ENCODE measurements around the gene VDAC1.

The VDAC1 gene

DNA sequence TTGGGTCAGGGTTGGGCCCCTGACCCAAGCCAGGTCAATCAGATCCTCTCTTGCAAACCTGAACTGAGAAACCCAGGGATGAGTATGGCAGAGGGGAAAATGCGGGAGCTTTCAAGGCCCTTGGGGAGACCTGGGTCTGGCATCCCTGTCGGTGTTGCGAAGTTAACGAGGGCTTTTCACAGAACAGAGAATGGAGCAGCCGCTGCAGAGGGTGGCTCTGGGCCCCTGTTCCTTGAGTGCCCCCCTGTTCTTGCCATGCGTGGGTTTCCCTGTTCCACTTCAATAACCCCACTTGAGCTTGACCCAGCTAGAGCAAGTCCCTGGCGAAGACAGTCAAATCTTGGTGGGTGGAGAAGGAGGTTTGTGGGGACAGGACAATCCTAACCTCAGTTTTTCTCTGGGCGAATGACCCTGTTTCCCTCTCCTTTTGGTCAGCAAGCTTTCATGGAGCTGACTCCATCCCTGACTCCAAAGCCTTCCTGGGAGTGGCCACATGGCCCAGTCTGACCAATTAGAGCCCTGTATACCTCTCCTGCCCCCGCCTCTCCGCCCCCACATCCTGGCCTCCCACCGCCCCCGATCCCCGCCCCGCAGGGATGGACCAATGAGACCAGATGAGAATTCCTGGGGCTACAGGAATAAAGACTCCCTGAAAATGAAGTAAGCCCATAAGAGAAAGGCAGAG is 2.9 kb upstream of the VDAC1 start:
- TF ChIP-seq, protein P1, sequence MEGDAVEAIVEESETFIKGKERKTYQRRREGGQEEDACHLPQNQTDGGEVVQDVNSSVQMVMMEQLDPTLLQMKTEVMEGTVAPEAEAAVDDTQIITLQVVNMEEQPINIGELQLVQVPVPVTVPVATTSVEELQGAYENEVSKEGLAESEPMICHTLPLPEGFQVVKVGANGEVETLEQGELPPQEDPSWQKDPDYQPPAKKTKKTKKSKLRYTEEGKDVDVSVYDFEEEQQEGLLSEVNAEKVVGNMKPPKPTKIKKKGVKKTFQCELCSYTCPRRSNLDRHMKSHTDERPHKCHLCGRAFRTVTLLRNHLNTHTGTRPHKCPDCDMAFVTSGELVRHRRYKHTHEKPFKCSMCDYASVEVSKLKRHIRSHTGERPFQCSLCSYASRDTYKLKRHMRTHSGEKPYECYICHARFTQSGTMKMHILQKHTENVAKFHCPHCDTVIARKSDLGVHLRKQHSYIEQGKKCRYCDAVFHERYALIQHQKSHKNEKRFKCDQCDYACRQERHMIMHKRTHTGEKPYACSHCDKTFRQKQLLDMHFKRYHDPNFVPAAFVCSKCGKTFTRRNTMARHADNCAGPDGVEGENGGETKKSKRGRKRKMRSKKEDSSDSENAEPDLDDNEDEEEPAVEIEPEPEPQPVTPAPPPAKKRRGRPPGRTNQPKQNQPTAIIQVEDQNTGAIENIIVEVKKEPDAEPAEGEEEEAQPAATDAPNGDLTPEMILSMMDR (conservative IDR thresholded peaks at IDR 0.05; ENCODE audit: low read depth, low read length), result no peak
- no peak overlapping the region for H3K4me3 ChIP-seq (ENCODE audit: low read depth, low read length)
- peak; percentile 39 for DNase-seq (ENCODE audit: low read depth)

- TF ChIP-seq, protein P1 (conservative IDR thresholded peaks at IDR 0.05; ENCODE audit: low read depth, low read length), result no peak
- peak overlapping the region; percentile 85 for H3K4me3 ChIP-seq (ENCODE audit: low read depth, low read length)
- no peak for DNase-seq (ENCODE audit: low read depth)
Observed at GRCh38 chr5:134006115-134006514, 1.3 kb upstream of the VDAC1 start.

DNA sequence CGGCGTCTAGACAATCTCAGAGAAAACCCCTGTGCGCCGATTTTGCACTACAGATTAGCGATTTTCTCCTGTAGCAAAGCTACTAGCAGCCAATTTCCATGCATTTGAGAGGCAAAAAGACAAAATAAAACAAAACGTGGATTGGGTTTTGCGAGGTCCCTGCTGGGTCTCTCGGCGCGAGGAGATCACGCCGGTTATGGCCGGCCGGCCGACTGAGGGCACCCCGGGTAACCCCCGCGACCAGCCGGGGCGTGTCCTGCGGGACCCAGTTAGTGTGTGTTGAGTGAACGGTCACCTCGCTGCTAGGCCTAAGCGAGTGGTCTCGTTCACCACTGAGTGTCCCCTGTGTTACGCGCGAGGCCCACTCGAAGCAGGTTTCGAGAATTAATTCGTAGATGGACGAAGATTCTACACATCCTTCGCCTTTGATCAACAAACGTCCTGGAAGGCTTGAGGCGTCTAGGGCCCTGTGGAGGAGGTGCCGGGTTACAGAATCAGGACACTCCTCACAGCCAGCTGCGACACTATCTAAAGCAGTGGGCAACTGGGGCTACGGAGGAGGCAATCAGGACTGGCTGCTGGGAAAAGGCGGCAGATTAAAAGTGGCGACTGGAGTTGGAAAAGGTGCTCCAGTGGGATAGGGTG is 764 bp upstream of the VDAC1 start:
- TF ChIP-seq, protein P1 (conservative IDR thresholded peaks at IDR 0.05; ENCODE audit: low read depth, low read length), result no peak
- peak; percentile 18 for DNase-seq (ENCODE audit: low read depth)
- peak overlapping the region; percentile 85 for H3K4me3 ChIP-seq (ENCODE audit: low read depth, low read length)

DNA sequence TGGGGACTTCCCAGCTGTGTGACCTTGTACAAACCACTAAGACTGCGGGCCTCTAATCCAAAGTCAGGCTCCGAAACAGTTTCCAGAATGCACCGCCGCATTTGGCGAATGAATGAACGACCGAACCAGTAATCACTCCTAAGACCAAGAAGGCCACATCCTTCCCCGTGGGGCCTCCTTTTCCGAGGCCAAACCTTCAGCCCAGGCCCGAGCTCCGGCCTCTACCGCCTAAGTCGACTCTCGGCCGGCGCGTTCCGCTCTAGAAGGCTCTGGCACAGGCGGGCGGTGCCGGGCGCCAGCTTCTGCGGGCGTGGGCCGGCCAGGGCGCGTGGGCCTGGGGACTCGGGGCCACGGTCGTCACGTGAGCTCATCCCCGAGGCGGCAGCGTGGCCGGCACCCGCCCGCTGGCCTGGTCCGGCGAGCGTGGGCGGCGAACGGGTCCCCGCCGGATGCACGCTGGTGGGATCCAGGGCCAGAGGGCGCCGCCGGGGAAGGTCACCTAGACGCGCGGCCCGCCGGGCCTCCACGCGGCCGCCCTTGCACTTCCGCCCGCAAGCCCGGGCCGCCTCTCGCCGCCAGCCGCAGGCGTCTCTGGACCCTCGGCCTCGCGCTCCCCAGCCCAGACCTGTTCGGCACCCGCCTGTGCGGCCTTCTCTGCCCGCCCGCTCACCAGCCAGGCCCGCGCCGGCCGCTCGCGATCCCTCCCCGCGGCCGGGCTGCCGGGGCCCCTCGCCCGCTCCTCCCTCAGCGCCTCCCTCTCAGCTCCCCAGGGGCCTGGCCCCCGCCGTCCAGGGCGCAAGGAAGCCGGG is 754 bp downstream of the VDAC1 start:
- DNase-seq (ENCODE audit: low read depth), result peak; percentile 56

DNA sequence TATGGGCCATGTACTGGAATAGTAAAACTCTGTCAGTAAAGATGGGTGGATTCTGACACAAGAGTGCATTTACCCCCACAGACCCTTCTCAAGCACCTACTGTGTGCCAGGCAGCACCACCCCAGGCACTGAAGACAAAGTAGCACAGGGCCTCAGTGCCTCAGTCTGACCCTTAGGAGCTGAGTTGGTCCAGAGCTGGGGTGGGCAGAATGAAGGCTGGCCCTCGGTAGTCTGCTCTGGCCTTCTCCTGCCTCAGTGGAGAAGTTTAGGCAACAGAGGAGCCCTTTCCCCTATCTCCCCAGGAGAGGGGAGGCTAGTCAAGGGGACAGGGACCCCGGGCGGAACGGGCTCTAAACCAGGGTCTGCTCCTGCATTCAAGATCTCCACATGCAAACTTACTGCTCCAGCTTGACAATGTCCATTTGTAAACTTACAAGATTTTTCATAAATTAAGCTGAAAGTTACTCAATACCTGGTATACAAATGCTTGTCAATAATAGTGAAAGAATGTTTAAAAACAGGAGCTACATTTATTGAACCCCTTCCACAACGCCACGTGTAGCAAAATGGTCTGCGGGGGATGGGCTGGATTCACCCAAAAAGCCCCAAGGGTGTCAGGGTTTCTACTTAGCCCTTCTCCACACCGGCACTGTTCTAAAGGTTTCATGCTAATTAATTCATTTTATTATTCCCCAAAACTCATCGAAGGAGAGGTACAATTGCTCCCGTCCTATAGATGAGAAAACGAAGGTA is 1.5 kb downstream of the VDAC1 start:
- TF ChIP-seq, protein P1 (conservative IDR thresholded peaks at IDR 0.05; ENCODE audit: low read depth, low read length), result no peak
- no peak for DNase-seq (ENCODE audit: low read depth)
- H3K4me3 ChIP-seq (ENCODE audit: low read depth, low read length), result peak overlapping the region; percentile 85

More for the DNA sequence above, 754 bp downstream of the VDAC1 start:
- peak overlapping the region; percentile 85 for H3K4me3 ChIP-seq (ENCODE audit: low read depth, low read length)
- TF ChIP-seq, protein P1 (conservative IDR thresholded peaks at IDR 0.05; ENCODE audit: low read depth, low read length), result no peak

GRCh38 chr5:134001938-134002731 is 2.6 kb downstream of the VDAC1 start:
- TF ChIP-seq, protein P1 (conservative IDR thresholded peaks at IDR 0.05; ENCODE audit: low read depth, low read length), result no peak
- DNase-seq (ENCODE audit: low read depth), result no peak
- H3K4me3 ChIP-seq (ENCODE audit: low read depth, low read length), result no peak overlapping the region
